Adrenal gland (tissue), 5 donors: ENCODE measurements around the gene OR10A6.

ENCODE experiments used
- CTCF ChIP-seq, 6 experiments: fragments of 450-650 bp in 4 of 6; fragments of 200-600 bp in 2 of 6; sonication (generic) in 1 of 6; IDR thresholded peaks; 1 replicate in 5 of 6; 2 replicates in 1 of 6; pipeline versions ENCODE4 v1.5.1 to v1.8.0; 2016 to 2021; ENCODE audit warnings: antibody characterized with exemption in 6 of 6, mild to moderate bottlenecking in 2 of 6, moderate library complexity in 1 of 6
- POLR2A ChIP-seq, 2 donors: fragments of 450-650 bp; IDR thresholded peaks; one replicate each; pipeline ENCODE4 v1.6.1; 2017; ENCODE audit warnings: antibody characterized with exemption in 2 of 2, mild to moderate bottlenecking in 2 of 2, moderate library complexity in 1 of 2
- donor health status: DM: no; HTN: no; CAD: no.

GRCh38 chr11:7965386-7965785 lies 34.3 kb upstream of the OR10A6 start, which contains the start of gene NLRP10:
- TF ChIP-seq CTCF (IDR thresholded peaks at IDR 0.05): no peak
- TF ChIP-seq POLR2A (IDR thresholded peaks at IDR 0.05): no peak
